ENCODE results near the gene GTSE1.

Gene GTSE1

DNA sequence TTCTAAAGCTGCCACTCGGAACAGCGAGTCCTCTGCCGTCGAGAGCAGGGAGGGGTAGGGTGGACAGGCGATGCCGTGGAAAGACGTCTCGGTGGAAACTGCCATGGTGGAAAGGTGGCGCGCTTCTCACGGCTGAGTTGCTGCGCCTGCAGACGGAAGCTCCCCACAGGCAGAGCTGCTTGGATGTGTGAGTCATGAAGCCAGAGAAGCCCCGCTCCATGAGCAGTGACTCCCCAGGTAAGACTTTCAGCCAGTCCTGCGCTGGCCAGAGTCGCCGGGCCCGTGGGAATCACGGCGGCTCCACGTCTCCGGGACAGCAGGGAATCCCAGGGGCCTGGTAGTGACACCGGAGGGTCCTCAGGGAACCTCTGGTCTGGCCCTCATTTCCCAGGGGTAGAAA, 34.8 kb downstream of the GTSE1 start:
- no peak for DNase-seq

DNA sequence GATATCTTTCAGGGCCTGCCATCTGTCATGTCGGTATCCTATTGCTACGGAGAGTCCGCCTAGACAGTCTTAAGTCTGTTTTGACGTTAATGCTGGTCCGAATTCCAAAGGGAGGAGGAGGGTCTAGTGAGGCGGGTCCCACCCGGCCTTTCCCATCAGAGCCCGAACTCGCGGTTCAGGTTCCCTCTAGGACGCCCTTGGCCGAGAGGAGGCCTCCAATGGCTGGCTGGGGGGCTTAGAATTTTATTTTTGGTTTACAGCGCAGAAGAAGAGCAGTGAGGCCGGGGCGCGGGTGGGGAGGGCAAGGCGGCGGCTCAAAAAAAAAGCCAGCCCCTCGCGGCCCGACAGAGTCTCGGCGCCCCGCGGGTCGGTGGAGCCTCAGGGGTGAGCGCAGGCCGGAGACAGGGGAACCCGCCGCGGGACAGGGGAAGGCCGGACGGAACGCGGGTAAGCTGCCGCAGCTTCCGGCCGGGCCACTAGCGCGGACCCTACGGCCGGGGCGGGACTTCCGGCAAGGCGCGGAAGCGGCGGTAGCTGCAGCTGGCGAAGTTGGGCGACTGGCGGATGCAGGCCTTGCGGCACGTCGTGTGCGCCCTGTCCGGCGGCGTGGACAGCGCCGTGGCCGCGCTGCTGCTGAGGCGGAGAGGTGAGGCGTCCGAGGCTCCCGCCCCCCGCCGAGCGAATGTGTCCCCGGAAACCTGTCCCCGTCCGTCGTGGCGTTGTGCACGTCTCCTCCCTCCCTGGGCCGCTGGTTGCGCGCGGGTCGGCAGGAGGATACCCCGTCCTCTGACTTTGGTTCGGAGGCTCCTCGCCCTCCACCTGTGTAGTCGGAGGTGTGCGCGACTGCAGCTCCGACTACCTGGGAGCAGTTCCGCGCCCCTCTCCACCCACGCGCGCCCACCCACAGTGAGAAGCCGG, 38.8 kb downstream of the GTSE1 start, which contains the start of gene TRMU:
Gene TRMU, plus strand, starts transcription at position 514 of the 918 bp plus-strand sequence. Its CDS starts 51 bp downstream, at position 565.
- peak; percentile 60 for DNase-seq

DNA sequence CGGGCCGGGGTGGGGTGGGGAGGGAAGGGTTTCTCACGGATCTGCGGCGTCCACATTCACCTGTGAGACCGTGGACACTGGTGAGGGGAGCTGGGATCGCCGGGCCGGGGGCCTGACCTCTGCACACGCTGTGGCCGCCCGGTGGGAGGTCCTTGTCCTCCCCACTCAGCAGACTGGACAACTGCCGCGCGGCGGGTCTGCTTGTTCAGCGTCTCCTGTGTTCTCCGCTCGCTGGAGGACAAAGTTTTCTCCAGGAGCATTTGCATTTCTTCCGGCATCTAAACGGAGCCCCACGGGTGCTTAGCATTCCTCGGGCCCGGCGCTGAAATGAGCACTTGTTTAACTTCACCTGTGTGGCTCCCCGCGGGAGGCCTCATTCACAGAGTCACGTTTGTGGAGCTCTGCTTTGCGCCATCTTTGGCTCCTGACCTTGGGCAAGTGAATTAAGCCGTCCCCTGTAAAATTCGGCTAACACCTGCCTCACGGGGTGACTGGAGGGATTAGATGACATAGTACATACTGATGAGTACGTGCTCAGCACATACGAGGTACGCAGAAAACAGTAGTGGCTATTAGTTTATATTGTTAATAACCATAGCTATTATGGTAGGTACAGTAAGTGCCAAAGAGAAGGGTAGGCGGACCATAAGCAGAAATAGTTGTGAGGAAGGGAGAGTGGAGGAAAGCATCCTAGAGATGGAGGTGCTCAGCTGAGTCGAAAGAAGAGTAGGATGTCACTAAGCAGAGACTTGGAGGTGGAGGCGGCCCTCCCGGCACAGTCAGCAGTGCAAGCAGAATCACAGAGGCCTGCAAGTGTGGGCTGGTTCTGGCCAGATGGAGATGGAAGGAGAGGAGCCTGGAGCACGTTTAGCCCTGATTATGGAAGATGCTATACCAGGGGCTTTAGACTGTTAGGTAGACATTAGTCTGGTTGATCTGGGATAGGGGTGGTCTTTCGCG, 39.7 kb downstream of the GTSE1 start:
- no peak for DNase-seq

DNA sequence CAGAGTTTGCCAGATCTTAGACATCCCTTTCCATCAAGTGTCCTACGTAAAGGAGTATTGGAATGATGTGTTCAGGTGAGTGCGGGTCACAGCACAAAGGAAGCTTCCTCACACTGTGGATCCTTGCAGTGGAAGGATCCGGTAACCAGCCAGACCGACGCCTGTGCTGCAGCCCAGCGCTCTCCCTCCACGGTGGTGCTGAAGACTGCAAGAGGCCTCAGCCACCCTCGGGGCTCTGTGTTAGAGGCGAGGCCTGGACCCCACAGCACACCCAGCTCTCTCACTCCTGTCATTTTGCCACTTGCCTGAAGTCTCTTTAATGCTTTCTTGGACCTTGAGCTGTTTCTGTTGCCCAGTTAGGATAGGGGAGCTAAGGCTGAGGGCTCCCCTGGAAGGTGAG, 41.2 kb downstream of the GTSE1 start:
- no peak for DNase-seq

DNA sequence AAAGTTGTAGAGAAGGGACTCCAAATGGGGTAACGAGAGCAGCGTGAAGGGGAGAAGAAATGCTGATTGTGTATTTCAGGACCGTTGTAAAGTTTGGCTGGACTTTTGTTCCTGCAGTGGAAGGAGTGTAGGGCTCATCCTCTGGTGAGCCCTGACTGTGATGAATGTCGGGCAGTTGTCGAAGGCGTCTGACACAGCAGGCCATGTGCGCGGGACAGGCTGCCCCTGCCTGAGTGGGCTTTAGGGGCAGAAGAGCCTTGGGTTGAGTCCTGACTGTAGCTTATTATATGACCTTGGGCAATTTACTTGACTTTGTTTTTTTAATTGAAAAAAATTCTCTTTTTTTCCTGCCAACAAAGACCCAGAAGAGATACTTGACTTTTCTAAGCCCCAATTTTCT, 42.0 kb downstream of the GTSE1 start:
- no peak for DNase-seq

DNA sequence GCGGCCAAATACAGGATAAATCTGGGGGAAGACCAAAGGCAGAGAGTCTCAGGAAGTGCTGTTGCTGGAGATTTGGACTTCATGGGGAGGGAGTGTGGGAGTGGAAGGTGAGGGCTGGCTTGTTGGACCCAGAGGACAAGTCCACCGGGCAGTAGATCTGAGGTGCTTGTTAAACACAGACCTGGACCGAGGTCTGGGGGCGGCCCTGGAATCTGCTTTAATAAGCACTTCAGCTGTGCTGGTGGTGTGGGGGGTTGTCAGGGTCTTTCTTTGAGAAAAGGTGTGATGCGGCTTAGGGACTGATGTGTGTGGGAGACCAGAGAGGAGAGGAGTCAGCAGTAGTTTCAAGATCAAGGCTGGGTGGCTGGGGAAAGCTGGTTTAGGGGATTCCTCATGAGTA, 43.3 kb downstream of the GTSE1 start:
- DNase-seq, result no peak

DNA sequence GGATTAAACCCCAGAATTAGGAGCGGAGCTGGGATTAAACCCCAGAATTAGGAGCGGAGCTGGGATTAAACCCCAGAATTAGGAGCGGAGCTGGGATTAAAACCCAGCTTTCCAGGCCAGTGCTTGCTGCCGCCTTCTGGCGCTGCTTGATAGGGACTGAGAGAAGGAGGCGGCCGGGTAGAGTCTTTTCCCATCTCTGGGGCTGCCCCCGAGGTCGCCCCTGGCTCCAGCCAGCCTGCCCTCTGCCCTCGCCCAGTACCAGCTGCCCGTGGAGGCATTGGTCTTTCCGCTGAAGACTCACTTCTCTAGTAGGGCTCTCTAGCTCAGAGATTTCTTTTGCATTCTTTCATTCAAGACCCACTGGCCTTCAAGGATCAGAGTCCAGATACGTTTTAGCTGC, 44.0 kb downstream of the GTSE1 start:
- DNase-seq, result no peak

DNA sequence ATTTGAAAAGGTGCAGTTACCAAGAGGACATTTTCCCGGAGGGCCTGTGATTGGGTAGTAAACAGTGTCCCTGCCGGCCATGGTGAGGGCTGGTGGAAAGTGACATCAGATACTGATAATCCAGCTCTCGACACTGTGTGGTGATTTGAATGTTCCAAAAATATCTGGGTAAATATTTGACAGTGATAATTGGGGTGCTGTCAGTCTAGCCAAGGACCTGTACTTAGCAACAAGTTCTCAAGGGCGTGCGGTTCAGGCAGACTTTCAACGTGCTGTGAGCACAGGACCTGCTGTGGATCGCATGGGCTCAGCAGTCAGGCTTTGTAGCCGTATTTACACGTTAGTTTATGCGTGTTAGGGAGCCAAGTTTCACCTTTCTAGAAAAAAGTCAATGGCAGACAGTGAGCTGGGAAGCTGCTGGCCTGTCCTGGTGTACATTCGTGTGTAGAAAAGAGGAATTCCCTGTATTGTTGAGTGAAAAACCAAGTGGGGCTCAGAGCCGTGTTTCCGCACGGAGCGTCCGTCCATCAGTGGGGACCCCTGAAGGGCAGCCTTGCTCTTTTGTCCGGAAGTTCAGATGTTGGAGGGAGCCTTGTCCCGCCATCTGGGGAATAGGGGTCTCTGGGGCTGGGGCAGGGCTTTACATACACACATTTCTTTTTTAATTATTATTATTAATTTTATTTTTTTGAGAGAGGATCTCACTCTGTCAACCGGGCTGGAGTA, 50.2 kb downstream of the GTSE1 start:
- DNase-seq, result no peak

DNA sequence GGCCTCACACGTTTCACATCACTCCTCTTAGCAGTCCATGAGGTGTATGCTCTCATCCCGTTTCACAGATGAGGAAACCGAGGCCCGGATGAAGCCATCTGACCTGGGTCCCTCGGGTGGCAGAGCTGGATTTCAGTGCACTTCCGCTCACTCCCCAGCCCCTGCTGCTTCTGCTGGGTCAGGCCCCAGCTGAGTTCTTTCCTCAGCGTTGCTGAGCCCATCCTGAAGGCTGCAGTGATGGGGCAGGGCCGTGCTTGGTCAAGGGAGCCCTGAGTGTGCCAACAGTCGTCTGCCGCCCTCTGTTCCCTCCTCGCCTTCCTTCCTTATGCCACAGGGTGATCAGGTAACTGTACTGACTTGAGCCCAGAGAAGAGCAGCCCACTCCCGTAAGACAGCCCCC, 51.0 kb downstream of the GTSE1 start:
- DNase-seq, result no peak

DNA sequence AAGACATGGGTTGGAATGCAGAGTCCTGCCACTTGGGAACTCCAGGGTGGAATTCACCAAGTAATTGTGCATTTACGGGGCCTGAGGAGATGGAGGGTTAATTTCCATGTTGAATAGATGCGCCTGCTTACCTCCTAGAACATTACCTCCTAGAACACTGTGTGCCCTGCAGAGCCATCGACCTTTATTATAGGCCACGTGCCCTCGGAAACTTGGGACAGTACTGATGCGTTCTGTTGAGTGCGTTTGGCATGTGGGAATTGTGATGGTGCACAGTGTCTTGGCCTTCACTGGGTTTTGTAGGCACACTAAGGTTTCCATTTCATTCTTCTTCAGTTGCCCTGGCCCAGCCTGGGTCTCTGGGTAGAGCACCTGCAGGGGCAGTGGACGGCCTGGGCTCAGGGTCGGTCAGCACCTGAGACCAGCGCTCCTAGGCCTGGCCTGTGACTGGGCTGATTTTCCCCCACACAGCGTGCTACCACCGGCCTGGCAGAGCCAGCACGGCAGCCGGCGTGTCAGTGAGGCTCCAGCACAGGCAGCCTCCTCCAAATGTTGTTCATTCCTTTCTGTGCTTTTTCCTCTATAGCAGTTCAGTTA, 51.5 kb downstream of the GTSE1 start:
- DNase-seq, result no peak

DNA sequence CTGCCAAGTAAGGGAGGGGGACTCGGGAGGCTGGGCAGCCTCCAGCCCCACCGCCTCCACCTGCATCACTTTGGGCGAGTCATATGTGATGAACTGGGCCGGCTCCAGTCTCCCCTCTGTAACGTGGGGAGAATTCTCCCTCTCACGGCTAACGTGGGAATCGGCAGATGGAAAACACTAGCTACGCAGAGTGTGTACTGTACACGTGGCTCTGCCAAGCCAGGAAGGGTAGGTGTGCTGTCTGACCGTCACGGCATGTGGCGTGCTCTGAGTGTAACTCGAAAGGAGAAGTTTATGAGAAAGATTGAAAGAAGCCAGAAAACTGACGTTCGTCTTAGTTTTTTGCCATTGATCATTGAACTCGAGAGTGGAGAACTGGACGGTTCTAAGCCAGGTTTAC, 52.6 kb downstream of the GTSE1 start:
- no peak for DNase-seq

DNA sequence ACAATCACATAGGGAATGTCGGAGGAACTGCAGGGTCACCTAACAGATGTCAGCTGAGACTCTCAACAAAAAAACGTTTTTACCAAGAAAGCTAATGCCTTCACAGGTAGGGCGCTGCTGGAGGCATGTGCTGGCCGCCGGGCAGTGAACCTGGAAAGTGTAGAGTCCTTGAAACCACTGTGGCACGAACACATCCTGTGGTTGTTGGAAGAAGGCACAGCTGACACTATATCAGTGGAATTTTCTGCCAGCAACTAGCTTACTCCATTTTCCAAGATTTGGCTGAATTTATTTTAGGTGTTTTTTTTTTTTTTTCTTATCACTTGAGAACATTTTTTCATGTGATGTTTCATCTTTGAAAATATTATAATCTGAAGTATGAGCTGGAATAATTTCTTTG, 53.0 kb downstream of the GTSE1 start:
- no peak for DNase-seq

DNA sequence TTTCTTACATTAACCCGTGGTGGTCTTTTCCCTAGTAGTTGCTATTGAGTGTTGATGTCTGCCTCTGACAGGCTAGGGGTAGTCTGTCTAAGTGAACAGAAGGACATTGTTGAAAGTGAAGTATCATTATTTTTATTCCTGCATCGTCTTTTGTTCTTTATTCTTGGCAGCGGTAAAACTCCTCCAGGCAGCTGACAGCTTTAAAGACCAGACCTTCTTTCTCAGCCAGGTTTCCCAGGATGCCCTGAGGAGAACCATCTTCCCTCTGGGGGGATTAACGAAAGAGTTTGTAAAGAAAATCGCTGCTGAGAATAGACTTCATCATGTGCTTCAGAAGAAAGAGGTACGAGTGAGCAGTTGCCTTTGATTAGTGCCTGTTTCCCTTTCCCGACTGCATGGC, 53.5 kb downstream of the GTSE1 start:
- DNase-seq, result no peak

DNA sequence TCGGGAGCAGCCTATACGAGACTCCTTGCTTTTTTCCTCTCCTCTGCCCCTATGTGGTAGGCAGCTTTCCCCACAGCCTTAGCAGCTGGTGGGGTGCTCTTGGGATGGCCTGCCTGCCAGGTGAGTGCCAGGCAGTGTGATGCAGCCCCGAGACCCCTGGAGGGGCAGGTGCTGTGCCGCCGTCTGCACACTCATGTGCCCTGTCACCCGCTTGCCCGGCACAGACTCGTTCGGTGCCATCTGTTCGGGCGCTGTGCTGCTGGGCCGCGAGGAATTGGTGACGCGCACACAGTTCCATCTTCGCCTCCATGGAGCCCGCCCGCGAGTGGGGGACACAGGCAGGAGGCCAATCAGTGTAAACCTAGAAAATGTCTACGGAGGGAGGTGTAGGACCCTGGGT, 54.0 kb downstream of the GTSE1 start:
- DNase-seq, result no peak

DNA sequence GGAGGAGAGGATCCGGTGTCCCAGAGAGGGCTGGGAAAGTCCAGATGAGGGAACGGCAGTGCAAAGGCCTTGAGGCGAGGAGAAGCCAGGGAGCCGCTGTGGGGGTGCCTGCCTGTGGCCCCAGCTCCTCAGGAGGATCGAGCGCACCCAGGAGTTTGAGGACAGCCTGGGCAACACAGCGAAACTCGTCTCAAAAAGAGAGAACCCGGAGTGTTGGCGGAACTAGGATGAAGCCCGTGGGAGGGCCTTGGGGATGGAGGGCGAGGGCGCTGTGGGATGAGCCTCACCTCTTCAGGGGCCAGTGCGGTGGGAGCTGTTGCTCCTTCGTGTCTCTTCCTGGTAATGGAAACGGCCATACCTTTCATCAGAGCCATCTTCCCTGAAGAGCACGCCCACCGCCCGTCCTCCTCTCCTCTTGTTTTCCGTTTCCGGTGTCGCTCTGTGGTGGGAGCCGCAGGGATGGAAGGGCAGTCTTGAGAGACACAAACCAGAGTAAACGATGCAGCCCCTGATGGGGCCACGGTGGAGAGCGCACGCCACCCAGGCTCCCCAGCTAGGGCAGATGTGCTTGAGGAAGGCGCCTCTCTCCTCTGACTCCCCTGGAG, 54.6 kb downstream of the GTSE1 start:
- no peak for DNase-seq

DNA sequence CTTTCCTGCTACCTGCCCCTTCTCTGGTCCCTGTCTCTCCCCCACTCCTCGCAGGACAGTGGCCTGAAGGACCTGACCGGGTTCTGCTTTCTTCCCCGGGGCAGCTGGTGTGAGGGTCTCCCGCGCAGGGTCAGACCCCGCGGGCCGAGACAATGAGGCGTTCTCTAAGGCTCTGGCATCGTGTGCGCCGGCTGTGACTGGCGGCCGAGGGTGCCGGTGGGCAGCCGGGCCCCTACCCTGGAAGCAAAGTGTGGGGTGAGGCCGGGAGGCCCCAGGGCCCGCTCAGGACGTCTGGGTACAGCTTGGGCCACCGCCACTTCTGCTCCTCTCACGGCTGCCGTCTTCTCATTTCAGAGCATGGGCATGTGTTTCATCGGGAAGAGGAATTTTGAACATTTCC, 55.1 kb downstream of the GTSE1 start:
- DNase-seq, result no peak

DNA sequence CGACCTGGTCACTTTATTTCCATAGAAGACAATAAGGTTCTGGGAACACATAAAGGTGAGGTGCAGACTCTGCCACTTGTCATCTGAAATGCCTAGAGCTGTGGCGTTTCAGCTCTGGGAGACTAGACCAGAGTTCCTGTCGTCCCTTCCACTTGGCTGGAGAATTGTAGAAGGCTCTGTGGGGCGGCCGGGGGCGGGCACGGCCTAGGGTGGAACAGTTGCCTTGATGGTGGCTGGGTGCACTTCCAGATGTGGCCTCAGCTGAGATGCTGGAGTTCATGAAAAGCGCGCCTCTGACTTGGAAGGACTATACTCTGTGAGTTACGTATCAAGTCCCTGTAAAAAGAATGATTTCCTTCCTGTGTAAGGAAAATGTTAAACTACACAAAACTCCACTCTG, 55.6 kb downstream of the GTSE1 start:
- DNase-seq, result no peak

DNA sequence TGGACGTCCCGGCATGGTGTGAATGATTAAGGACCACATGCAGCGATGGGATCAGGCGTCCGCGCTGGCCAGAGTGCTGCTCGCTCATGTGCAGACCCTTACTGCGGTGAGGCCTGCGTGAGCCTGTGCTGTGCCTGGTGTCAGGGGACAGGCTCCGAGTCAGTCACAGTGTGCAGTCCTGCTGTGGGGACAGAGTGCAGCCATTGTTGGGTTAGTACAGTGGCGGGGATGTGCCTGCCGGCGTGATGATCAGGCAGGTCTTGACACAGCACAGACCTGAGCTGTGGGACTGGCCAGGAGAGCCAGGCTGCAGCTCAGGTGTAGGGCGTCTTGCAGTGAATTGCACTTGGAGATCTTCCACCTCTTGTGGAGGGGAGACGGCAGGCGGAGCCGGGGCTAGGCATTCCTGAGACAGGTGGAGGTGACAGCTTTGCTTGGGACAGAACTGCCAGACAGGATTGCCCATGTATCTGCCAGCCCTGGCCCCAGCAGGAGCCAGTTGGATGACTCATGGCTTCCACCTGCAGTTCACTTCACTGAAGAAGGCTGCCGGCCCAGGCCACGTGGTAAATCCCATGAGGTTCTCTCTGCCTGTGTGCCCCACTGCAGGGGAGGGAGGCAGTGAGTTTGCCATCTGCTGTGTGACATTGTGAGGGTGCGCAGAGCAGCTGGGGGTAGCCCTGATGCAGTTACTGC, 56.2 kb downstream of the GTSE1 start:
- peak; percentile 96 for DNase-seq

DNA sequence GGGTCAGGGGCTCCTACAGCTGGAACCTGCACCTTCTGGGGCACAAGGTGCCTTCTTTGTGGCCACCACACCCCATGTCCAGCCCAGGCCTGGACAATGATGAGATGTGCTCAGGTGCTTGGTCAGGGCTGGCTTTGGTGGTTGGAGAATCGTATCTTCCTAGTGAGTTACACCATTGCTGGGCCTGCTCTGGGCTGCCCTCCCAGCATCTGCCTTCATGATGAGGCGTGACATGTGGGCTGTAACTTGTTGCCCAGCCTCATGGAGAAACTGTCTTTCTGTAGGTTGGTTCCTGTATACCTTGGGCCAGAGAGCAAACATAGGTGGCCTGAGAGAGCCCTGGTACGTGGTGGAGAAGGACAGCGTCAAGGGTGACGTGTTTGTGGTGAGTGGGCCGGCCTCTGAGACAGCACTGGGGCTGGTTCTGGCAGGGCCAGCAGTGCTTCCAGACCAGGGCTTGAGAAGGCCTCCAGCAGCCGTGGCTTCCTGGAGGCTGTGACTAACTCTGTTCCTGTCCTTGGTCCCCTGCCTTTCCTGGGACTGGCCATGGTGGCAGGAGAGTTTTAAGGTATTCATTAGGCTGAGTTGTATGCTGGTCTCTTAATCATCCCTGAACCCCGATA, 56.9 kb downstream of the GTSE1 start:
- DNase-seq, result peak; percentile 27

DNA sequence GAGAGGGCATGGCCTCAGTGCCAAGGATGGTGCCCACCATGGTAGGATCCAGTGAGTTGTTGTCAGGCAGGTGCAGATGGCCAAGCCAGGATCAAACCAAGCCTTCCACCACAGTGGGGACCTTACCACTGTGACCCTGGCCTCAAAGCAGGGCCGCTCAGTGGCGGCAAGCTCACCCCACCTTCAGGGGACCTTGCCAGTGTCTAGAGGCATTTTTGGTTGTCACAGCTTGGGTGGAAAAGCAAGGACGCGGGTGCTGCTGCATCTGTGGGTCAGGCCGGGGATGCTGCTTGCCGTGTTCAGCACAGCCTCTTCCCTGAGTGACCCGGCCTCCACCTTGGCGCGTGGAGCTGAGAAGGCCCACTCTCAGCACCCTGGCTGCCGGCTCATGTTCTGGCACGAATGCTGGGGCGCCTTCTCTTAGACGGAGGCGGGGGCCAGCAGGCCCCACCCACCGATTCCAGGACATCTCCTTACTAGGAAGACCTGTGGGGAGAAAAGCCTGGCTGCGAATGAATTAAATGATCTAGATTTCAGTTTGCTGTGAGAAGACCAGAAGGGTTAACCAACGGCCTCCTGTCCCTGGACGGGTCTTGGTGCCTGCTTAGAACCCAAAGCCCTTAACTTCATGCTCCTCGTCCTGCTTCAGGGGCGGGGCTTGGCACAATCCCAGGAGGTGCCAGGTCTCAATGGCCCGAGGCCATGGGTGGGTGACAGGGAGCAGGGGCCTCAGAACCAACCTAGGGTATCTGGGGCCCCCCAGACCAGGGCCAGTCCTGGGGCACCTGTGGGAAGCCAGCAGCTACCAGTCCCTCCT, 57.7 kb downstream of the GTSE1 start:
- no peak for DNase-seq
